ENCODE measurements around the gene TUBGCP2. TPM values are rescaled to one million over a fixed set of nuclear protein-coding genes. Genes with fewer than 3 reads are reported as not detected.

The TUBGCP2 gene
- total RNA-seq, 1 experiment from 2014 or later = 93.7 TPM

GRCh38 chr10:133249094-133249780, 59.4 kb downstream of the TUBGCP2 start:
- intact Hi-C loops (cut with micrococcal nuclease; ENCODE audit: unreplicated experiment) = no loop called here
- ATAC-seq (no peak), DNase-seq (ENCODE audit: low read depth, low spot score) (no peak)
- ChIA-PET POLR2A (no interaction called here), CTCF (no interaction called here)
- H3K27ac ChIP-seq (ENCODE audit: low read length) = no peak overlapping the region
- H3K36me3 ChIP-seq (ENCODE audit: control insufficient read depth, insufficient read depth, low read length) = no peaks in the 10 kb centered on the region
- TF ChIP-seq POLR2AphosphoS5 (IDR thresholded peaks at IDR 0.05; ENCODE audit: low read depth, low read length) = no peak
- TF ChIP-seq REST (IDR thresholded peaks at IDR 0.05; ENCODE audit: insufficient read depth in 1 of 2, low read depth in 2 of 2, low read length in 1 of 2) = no peak
- no peak for TF ChIP-seq CTCF (IDR thresholded peaks at IDR 0.05)
- no peak for TF ChIP-seq TCF7L2 (IDR thresholded peaks at IDR 0.05; ENCODE audit: low read depth, low read length)
- no peak for TF ChIP-seq SIN3A (IDR thresholded peaks at IDR 0.05; ENCODE audit: borderline replicate concordance, insufficient read depth, low read depth, low read length)
- no peaks in the 10 kb centered on the region for H3K4me1 ChIP-seq (ENCODE audit: control insufficient read depth, insufficient read depth, low read length)
- H3K4me3 ChIP-seq (ENCODE audit: low read depth in 2 of 2, low read length in 2 of 2) = no peak overlapping the region
- BruUV-seq (replicated peaks) = no TSS peak
- in situ Hi-C loops (cut with HindIII; ENCODE audit: low pct_unique_long_range_greater_than_20kb, low sequenced_read_pairs) = no loop called here
- no peaks in the 10 kb centered on the region for H3K27me3 ChIP-seq (ENCODE audit: control insufficient read depth, insufficient read depth, low read length)
- H3K9me3 ChIP-seq (ENCODE audit: control insufficient read depth, insufficient read depth, low read depth, low read length) = no peaks in the 10 kb centered on the region

- TF ChIP-seq REST (IDR thresholded peaks at IDR 0.05; ENCODE audit: insufficient read depth in 1 of 2, low read depth in 2 of 2, low read length in 1 of 2) (no peak), POLR2AphosphoS5 (IDR thresholded peaks at IDR 0.05; ENCODE audit: low read depth, low read length) (no peak), SIN3A (IDR thresholded peaks at IDR 0.05; ENCODE audit: borderline replicate concordance, insufficient read depth, low read depth, low read length) (no peak), TCF7L2 (IDR thresholded peaks at IDR 0.05; ENCODE audit: low read depth, low read length) (no peak), CTCF (IDR thresholded peaks at IDR 0.05) (no peak)
- Histone ChIP-seq H3K4me3 (ENCODE audit: low read depth in 2 of 2, low read length in 2 of 2) (no peak overlapping the region), H3K27ac (ENCODE audit: low read length) (no peak overlapping the region), H3K4me1 (ENCODE audit: control insufficient read depth, insufficient read depth, low read length) (no peaks in the 10 kb centered on the region), H3K9me3 (ENCODE audit: control insufficient read depth, insufficient read depth, low read depth, low read length) (no peaks in the 10 kb centered on the region), H3K27me3 (ENCODE audit: control insufficient read depth, insufficient read depth, low read length) (no peaks in the 10 kb centered on the region), H3K36me3 (ENCODE audit: control insufficient read depth, insufficient read depth, low read length) (no peaks in the 10 kb centered on the region)
- DNase-seq (ENCODE audit: low read depth, low spot score) (no peak), ATAC-seq (peak; percentile 20; the same call in 1 of the 2 replicates)
- ChIA-PET CTCF (interaction anchor here (1.9 kb wide), 1 partner anchor 9 kb away, joined by 13 read pairs; no protein-coding TSS in a partner anchor), POLR2A (no interaction called here)
- no TSS peak for BruUV-seq (replicated peaks)
- intact Hi-C loops (cut with micrococcal nuclease; ENCODE audit: unreplicated experiment) = no loop called here
- in situ Hi-C loops (cut with HindIII; ENCODE audit: low pct_unique_long_range_greater_than_20kb, low sequenced_read_pairs) = no loop called here
Observed at GRCh38 chr10:133248334-133248715, 60.3 kb downstream of the TUBGCP2 start.
